ENCODE data around the gene MAF.

The MAF gene

GRCh38 chr16:79587296-79587695 lies 13.2 kb downstream of the MAF start:
- no peak for DNase-seq

- DNase-seq: no peak
These were observed 17.7 kb downstream of the MAF start for GRCh38 chr16:79582789-79583188.

GRCh38 chr16:79580453-79581191 lies 19.9 kb downstream of the MAF start:
- DNase-seq: peak; percentile 43

- DNase-seq: no peak
These were observed 23.9 kb downstream of the MAF start for GRCh38 chr16:79576602-79577001.

- peak; percentile 21 for DNase-seq
These were observed 26.7 kb downstream of the MAF start for GRCh38 chr16:79573884-79574283.

GRCh38 chr16:79573071-79573470 lies 27.5 kb downstream of the MAF start:
- DNase-seq: no peak

GRCh38 chr16:79571903-79572535 lies 28.5 kb downstream of the MAF start:
- DNase-seq: no peak

GRCh38 chr16:79571065-79571902 lies 29.3 kb downstream of the MAF start:
- DNase-seq: no peak

- no peak for DNase-seq
These were observed 35.8 kb downstream of the MAF start for GRCh38 chr16:79564671-79565107.

GRCh38 chr16:79563921-79564320 lies 36.6 kb downstream of the MAF start:
- DNase-seq: no peak

GRCh38 chr16:79562166-79562823 lies 38.2 kb downstream of the MAF start:
- DNase-seq: no peak

GRCh38 chr16:79561729-79562128 lies 38.8 kb downstream of the MAF start:
- no peak for DNase-seq

- DNase-seq: no peak
These were observed 39.6 kb downstream of the MAF start for GRCh38 chr16:79560923-79561322.

- no peak for DNase-seq
These were observed 40.2 kb downstream of the MAF start for GRCh38 chr16:79560318-79560717.

- no peak for DNase-seq
These were observed 41.0 kb downstream of the MAF start for GRCh38 chr16:79559532-79559931.

GRCh38 chr16:79557421-79557820 lies 43.1 kb downstream of the MAF start:
- DNase-seq: no peak

- DNase-seq: peak; percentile 2
These were observed 45.6 kb downstream of the MAF start for GRCh38 chr16:79554912-79555311.

- DNase-seq: no peak
These were observed 50.2 kb downstream of the MAF start for GRCh38 chr16:79550373-79550772.

- no peak for DNase-seq
These were observed 53.5 kb downstream of the MAF start for GRCh38 chr16:79547085-79547484.
